Colonic mucosa (tissue), 4 donors: ENCODE measurements around the gene SRF. TPM values are rescaled to one million over a fixed set of nuclear protein-coding genes. Genes with fewer than 3 reads are reported as not detected.

Experiments
- DNase-seq: peaks from one replicate; pipeline ENCODE4 v3.0.0-alpha.2; 2020
- H3K27ac ChIP-seq: fragments of 200-600 bp; one replicate; pipeline ENCODE4 v1.8.0; 2021
- H3K27me3 ChIP-seq: fragments of 200-600 bp; one replicate; pipeline ENCODE4 v1.8.0; 2021
- H3K36me3 ChIP-seq: fragments of 200-600 bp; one replicate; pipeline ENCODE4 v1.8.0; 2021
- H3K4me1 ChIP-seq: fragments of 200-600 bp; one replicate; pipeline ENCODE4 v1.8.0; 2021; ENCODE audit warnings: mild to moderate bottlenecking
- H3K4me3 ChIP-seq: fragments of 200-600 bp; one replicate; pipeline ENCODE4 v1.8.0; 2021
- H3K9ac ChIP-seq, 2 donors: one replicate each; pipeline ENCODE4 v1.7.0; 2013; ENCODE audit warnings: control low read depth in 2 of 2, low read depth in 2 of 2, low read length in 2 of 2
- H3K9me3 ChIP-seq: fragments of 200-600 bp; one replicate; pipeline ENCODE4 v1.8.0; 2021
- intact Hi-C: fragments of 100-400 bp; cut with DNase I; formaldehyde crosslinking; loops from one replicate; pipeline ENCODE4 v1.14.1; 2022
- total RNA-seq, 2 donors: library from RNA; stranded (reverse); fragmentation: NEBNext Ultra II Directional in 1 of 2; extraction: Animal tissue kit (Norgen Biotek cat#: 25700) in 1 of 2; gene quantifications; one replicate each; pipeline ENCODE4 v1.2.1, GENCODE V29; 2021
- TF ChIP-seq, protein P1 (sequence below): fragments of 200-600 bp; IDR thresholded peaks from one replicate; pipeline ENCODE4 v1.8.0; 2022; ENCODE audit warnings: antibody characterized with exemption, mild to moderate bottlenecking
- donor health status: healthy.
- donor health status: DM: no; HTN: no; CAD: no.
- donor health status: DM: no; HTN: no; CAD: no.

The SRF gene
- total RNA-seq, 2 donors from 2014 or later, result 24.8 to 37.6 TPM

DNA sequence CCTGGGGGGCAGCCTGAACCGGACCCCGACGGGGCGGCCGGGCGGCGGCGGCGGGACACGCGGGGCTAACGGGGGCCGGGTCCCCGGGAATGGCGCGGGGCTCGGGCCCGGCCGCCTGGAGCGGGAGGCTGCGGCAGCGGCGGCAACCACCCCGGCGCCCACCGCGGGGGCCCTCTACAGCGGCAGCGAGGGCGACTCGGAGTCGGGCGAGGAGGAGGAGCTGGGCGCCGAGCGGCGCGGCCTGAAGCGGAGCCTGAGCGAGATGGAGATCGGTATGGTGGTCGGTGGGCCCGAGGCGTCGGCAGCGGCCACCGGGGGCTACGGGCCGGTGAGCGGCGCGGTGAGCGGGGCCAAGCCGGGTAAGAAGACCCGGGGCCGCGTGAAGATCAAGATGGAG, 636 bp downstream of the SRF start:
- Histone ChIP-seq H3K36me3 (peaks cover 4% of the 10 kb centered on the region), H3K4me1 (peaks cover 21% of the 10 kb centered on the region), H3K9me3 (no peaks in the 10 kb centered on the region), H3K4me3 (peak overlapping the region; percentile 96), H3K27ac (peak overlapping the region; percentile 86), H3K9ac (peak overlapping the region; percentile 84 to 97), H3K27me3 (no peaks in the 10 kb centered on the region)
- DNase-seq, result no peak
- intact Hi-C loops, result no loop called here
- TF ChIP-seq, protein P1, sequence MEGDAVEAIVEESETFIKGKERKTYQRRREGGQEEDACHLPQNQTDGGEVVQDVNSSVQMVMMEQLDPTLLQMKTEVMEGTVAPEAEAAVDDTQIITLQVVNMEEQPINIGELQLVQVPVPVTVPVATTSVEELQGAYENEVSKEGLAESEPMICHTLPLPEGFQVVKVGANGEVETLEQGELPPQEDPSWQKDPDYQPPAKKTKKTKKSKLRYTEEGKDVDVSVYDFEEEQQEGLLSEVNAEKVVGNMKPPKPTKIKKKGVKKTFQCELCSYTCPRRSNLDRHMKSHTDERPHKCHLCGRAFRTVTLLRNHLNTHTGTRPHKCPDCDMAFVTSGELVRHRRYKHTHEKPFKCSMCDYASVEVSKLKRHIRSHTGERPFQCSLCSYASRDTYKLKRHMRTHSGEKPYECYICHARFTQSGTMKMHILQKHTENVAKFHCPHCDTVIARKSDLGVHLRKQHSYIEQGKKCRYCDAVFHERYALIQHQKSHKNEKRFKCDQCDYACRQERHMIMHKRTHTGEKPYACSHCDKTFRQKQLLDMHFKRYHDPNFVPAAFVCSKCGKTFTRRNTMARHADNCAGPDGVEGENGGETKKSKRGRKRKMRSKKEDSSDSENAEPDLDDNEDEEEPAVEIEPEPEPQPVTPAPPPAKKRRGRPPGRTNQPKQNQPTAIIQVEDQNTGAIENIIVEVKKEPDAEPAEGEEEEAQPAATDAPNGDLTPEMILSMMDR, result no peak

DNA sequence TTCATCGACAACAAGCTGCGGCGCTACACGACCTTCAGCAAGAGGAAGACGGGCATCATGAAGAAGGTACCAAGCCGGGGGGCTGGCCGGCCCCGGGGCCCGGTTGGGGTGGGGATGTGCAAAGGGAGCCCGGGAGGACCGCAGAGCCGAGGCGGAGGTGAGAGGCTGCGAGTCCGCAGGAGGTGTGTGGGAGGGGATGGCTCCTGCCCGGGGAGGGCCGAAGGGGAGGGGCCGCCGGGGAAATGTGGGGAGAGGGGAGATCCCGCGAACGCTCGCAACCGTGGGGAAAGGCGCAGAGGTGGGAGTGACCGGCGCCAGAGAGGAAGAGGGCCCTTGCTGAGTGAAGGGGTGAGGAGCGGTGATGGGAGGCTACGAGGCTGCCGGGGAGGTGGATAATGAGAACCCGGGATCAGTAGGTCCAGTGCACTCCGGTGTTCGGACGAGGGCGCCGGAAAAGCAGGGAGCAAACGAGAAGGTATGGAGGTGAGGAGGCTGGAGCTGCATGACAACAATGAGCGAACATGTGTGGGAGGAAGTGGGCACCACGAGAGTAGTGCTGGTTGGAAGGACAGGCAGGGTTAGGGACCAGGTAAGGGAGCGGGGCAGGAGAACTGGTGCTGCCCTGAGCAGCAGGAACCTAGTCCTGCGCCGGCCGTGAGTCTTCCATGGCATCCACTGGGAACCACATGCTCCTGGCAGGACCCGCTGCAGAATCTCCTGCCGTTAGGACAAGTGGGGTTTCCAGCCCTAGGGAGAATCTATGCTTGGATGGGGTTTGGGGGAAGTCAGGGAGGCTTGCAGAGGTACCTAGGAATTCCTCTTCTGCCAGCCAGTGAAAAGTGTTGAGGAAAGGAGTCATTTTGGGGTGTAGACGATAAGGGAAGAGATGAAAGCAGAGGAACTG, 1.3 kb downstream of the SRF start:
- DNase-seq, result peak; percentile 68
- H3K9me3 ChIP-seq, result no peaks in the 10 kb centered on the region
- peak overlapping the region; percentile 96 for H3K4me3 ChIP-seq
- peak overlapping the region; percentile 86 for H3K27ac ChIP-seq
- peak overlapping the region; percentile 84 to 97 for H3K9ac ChIP-seq
- intact Hi-C loops, result no loop called here
- TF ChIP-seq, protein P1, result no peak
- H3K4me1 ChIP-seq, result peaks cover 21% of the 10 kb centered on the region
- peaks cover 4% of the 10 kb centered on the region for H3K36me3 ChIP-seq
- H3K27me3 ChIP-seq, result no peaks in the 10 kb centered on the region

DNA sequence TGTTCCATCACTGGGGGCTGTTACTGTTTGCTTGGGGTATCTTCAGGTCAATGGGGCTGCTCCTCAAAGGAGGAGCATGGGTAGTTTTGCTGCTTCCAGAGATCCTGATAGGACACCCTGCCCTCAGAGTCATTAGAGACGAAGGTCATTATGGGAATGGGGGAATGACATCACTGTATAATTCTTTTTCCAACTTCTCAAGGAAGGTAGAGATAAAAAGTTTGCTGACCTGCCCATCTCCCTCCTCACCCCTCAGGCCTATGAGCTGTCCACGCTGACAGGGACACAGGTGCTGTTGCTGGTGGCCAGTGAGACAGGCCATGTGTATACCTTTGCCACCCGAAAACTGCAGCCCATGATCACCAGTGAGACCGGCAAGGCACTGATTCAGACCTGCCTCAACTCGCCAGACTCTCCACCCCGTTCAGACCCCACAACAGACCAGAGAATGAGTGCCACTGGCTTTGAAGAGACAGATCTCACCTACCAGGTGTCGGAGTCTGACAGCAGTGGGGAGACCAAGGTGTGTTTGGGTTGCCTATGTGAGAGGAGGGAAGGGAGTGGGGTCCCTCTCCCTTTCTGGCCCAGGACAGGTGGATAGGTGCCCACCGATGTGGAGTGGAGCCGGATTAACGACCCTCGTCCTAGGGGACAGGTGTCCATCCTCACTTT, 2.7 kb downstream of the SRF start:
- DNase-seq, result peak; percentile 28
- Histone ChIP-seq H3K9ac (peak overlapping the region; percentile 68 to 84), H3K4me1 (peaks cover 21% of the 10 kb centered on the region), H3K4me3 (peak overlapping the region; percentile 30), H3K27ac (peak overlapping the region; percentile 86), H3K9me3 (no peaks in the 10 kb centered on the region), H3K36me3 (peaks cover 7% of the 10 kb centered on the region), H3K27me3 (no peaks in the 10 kb centered on the region)
- intact Hi-C loops, result no loop called here
- TF ChIP-seq, protein P1, result no peak

DNA sequence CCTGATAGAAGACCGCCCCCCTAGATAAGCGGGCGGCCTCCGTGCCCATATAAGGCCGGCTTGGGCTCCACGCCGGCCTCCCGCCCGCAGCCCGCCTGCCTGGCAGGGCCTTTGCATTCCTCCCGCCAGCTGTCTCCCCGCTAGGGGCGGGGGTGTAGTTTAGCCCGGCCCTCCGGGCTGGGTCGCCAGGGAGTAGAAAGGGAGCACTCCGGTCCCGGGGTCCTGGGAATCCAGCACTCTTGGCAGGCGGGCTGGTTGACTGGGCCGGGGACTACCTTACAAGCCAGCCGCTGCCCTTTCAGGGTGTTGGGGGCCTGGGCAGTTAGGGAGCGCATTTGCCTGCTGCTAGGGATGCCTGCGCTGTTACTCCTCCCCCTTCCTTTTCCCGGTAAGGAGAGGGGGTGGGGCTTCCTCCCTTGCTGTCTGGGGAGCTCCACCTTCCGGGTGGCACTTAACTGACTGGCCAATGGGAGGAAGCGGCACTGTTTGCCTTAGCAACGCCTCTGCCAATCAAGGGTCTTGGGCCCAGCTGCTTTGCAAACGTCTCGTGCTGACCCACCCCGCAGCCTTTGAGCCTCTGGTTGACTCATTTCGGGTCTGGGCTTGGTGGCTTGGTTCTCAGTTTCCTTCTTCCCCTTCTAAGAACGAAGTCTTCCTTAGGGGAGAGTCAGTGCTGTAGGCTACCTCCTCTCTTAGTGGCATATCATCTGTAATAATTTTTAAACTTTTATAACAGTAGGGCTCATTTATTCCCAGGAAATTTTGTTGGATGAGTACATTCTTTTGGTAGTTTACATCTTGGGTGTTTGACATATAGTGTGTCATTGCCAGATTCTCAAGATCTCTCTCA, 3.4 kb downstream of the SRF start:
- TF ChIP-seq, protein P1, result no peak
- H3K4me3 ChIP-seq, result peak overlapping the region; percentile 30
- intact Hi-C loops, result no loop called here
- H3K27me3 ChIP-seq, result no peaks in the 10 kb centered on the region
- no peaks in the 10 kb centered on the region for H3K9me3 ChIP-seq
- peak overlapping the region; percentile 86 for H3K27ac ChIP-seq
- peak; percentile 99 for DNase-seq
- peaks cover 21% of the 10 kb centered on the region for H3K4me1 ChIP-seq
- peaks cover 15% of the 10 kb centered on the region for H3K36me3 ChIP-seq
- H3K9ac ChIP-seq, result peak overlapping the region; percentile 68 to 84
